GM18861 (cell line): ENCODE measurements around the gene LMBRD1.
"Not testable (repeated sequence)": the region's sequence is repeated elsewhere in the genome, so short reads cannot be mapped to it uniquely, and the experiment has no call there.

Experiments
- ATAC-seq: cut with Tn5 transposase; IDR thresholded peaks from one replicate; pipeline ENCODE4 v1.9.1; 2021; ENCODE audit not compliant: unreplicated experiment

LMBRD1 gene

GRCh38 chr6:69798796-69799195 lies 2.0 kb upstream of the LMBRD1 start:
- not testable (repeated sequence) for ATAC-seq

GRCh38 chr6:69796073-69796641 lies 653 bp downstream of the LMBRD1 start:
- ATAC-seq: peak; percentile 33

GRCh38 chr6:69795469-69796072 lies 1.2 kb downstream of the LMBRD1 start:
- ATAC-seq: peak; percentile 35

GRCh38 chr6:69792292-69792691 lies 4.5 kb downstream of the LMBRD1 start:
- no peak for ATAC-seq

GRCh38 chr6:69791065-69791471 lies 5.7 kb downstream of the LMBRD1 start:
- ATAC-seq: peak; percentile 49

- ATAC-seq: peak; percentile 28
Measured at GRCh38 chr6:69790629-69791028, 6.2 kb downstream of the LMBRD1 start.

GRCh38 chr6:69789578-69789977 lies 7.2 kb downstream of the LMBRD1 start:
- peak; percentile 34 for ATAC-seq

GRCh38 chr6:69787436-69787835 lies 9.4 kb downstream of the LMBRD1 start:
- not testable (repeated sequence) for ATAC-seq

- no peak for ATAC-seq
Measured at GRCh38 chr6:69785697-69786096, 11.1 kb downstream of the LMBRD1 start.

- ATAC-seq: peak; percentile 61
Measured at GRCh38 chr6:69784595-69785377, 12.0 kb downstream of the LMBRD1 start.

GRCh38 chr6:69783108-69783507 lies 13.7 kb downstream of the LMBRD1 start:
- no peak for ATAC-seq

GRCh38 chr6:69780585-69781178 lies 16.1 kb downstream of the LMBRD1 start:
- ATAC-seq: no peak

- ATAC-seq: no peak
Measured at GRCh38 chr6:69775941-69776340, 20.9 kb downstream of the LMBRD1 start.

GRCh38 chr6:69775585-69775849 lies 21.3 kb downstream of the LMBRD1 start:
- peak; percentile 39 for ATAC-seq

GRCh38 chr6:69774740-69775584 lies 21.8 kb downstream of the LMBRD1 start:
- ATAC-seq: peak; percentile 9

GRCh38 chr6:69771158-69771906 lies 25.5 kb downstream of the LMBRD1 start:
- no peak for ATAC-seq

GRCh38 chr6:69768664-69769063 lies 28.1 kb downstream of the LMBRD1 start:
- no peak for ATAC-seq

GRCh38 chr6:69763763-69764162 lies 33.0 kb downstream of the LMBRD1 start:
- ATAC-seq: no peak

GRCh38 chr6:69761853-69762252 lies 35.0 kb downstream of the LMBRD1 start:
- no peak for ATAC-seq

- no peak for ATAC-seq
Measured at GRCh38 chr6:69758214-69758613, 38.6 kb downstream of the LMBRD1 start.
